Body of pancreas (tissue), 4 donors: ENCODE measurements around the gene RNLS.

Source experiments
- POLR2A ChIP-seq, 3 donors: fragments of 450-650 bp; IDR thresholded peaks; one replicate each; pipeline ENCODE4 v1.6.1; 2016; ENCODE audit warnings: antibody characterized with exemption in 3 of 3, mild to moderate bottlenecking in 2 of 3
- TF ChIP-seq, protein P1 (sequence below), 7 experiments: fragments of 450-650 bp in 4 of 7; fragments of 200-600 bp in 3 of 7; sonication (generic) in 3 of 7; IDR thresholded peaks; one replicate each; pipeline ENCODE4 v1.5.1; 2016 to 2019; ENCODE audit warnings: antibody characterized with exemption in 7 of 7

DNA sequence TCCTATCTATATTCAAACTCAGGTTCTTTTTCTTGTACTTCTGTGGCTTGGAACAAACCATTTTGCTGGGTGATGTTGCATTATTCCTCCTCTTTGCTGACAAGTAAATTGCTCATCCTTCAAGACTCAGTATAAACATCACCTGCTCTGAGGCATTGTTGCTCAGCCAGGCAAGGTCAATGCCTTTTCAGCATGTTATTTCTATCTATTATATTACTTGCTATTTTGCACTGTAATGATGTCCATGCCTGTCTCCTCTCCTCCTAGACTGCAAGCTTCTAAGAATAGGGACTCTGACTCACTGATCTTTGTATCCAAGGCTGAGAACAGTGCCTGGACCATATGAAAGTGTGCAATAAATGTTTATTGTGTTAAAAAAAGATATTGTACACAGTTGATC is 293.8 kb downstream of the RNLS start:
- TF ChIP-seq, protein P1, sequence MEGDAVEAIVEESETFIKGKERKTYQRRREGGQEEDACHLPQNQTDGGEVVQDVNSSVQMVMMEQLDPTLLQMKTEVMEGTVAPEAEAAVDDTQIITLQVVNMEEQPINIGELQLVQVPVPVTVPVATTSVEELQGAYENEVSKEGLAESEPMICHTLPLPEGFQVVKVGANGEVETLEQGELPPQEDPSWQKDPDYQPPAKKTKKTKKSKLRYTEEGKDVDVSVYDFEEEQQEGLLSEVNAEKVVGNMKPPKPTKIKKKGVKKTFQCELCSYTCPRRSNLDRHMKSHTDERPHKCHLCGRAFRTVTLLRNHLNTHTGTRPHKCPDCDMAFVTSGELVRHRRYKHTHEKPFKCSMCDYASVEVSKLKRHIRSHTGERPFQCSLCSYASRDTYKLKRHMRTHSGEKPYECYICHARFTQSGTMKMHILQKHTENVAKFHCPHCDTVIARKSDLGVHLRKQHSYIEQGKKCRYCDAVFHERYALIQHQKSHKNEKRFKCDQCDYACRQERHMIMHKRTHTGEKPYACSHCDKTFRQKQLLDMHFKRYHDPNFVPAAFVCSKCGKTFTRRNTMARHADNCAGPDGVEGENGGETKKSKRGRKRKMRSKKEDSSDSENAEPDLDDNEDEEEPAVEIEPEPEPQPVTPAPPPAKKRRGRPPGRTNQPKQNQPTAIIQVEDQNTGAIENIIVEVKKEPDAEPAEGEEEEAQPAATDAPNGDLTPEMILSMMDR (IDR thresholded peaks at IDR 0.05), result no peak
- no peak for TF ChIP-seq POLR2A (IDR thresholded peaks at IDR 0.05)
